Smooth muscle cell (in vitro differentiated cells): Measurements from ENCODE around the gene DLGAP4. TPM values are rescaled to one million over a fixed set of nuclear protein-coding genes. Genes with fewer than 3 reads are reported as not detected.

Source experiments
- DNase-seq: peaks from one replicate; lab custom pipeline; 2025; ENCODE audit not compliant: unreplicated experiment; lab: John Stamatoyannopoulos, UW
- H2AFZ ChIP-seq: fragments of 200-600 bp; sonication (generic); 2 replicates; pipeline ENCODE4 v1.6.0; 2016; ENCODE audit warnings: antibody characterized with exemption, low read depth, mild to moderate bottlenecking
- H3F3A ChIP-seq: fragments of 200-600 bp; sonication (generic); 2 replicates; pipeline ENCODE4 v1.6.0; 2017; ENCODE audit warnings: antibody characterized with exemption, low read depth
- H3K27ac ChIP-seq: fragments of 200-600 bp; sonication (generic); 2 replicates; pipeline ENCODE4 v1.5.1; 2016; ENCODE audit warnings: low read depth, mild to moderate bottlenecking
- H3K27me3 ChIP-seq: fragments of 200-600 bp; sonication (generic); 2 replicates; pipeline ENCODE4 v1.6.1; 2016; ENCODE audit warnings: low read depth, mild to moderate bottlenecking
- H3K36me3 ChIP-seq: fragments of 200-600 bp; sonication (generic); 2 replicates; pipeline ENCODE4 v1.5.1; 2016; ENCODE audit warnings: low read depth
- H3K4me1 ChIP-seq: fragments of 200-600 bp; sonication (generic); 2 replicates; pipeline ENCODE4 v1.5.1; 2016; ENCODE audit warnings: low read depth
- H3K4me2 ChIP-seq: fragments of 200-600 bp; sonication (generic); 2 replicates; pipeline ENCODE4 v1.6.0; 2016; ENCODE audit warnings: mild to moderate bottlenecking
- H3K4me3 ChIP-seq: fragments of 200-600 bp; sonication (generic); 2 replicates; pipeline ENCODE4 v1.5.1; 2016; ENCODE audit warnings: mild to moderate bottlenecking
- H3K79me2 ChIP-seq: fragments of 200-600 bp; sonication (generic); 2 replicates; pipeline ENCODE4 v1.6.0; 2016; ENCODE audit warnings: low read depth, mild to moderate bottlenecking
- H3K9ac ChIP-seq: fragments of 200-600 bp; sonication (generic); 2 replicates; pipeline ENCODE4 v1.6.0; 2016; ENCODE audit warnings: low read depth
- H3K9me3 ChIP-seq: fragments of 200-600 bp; sonication (generic); replicated peaks from 2 replicates; pipeline ENCODE4 v1.5.1; 2016; ENCODE audit warnings: low read depth
- H4K20me1 ChIP-seq: fragments of 200-600 bp; sonication (generic); 2 replicates; pipeline ENCODE4 v1.6.0; 2016; ENCODE audit warnings: low read depth
- CTCF ChIP-seq: fragments of 200-600 bp; sonication (generic); IDR thresholded peaks from 2 replicates; pipeline ENCODE4 v1.5.1; 2017; ENCODE audit warnings: borderline replicate concordance, mild to moderate bottlenecking, antibody characterized with exemption; ENCODE audit not compliant: insufficient read depth, poor library complexity, severe bottlenecking
- WGBS: methylation state at CpG from one replicate; pipeline ENCODE4 v1.1.7; 2016; ENCODE audit warnings: low lambda C conversion rate; 5-methylcytosine and 5-hydroxymethylcytosine counted together
- polyA plus RNA-seq: library from polyadenylated mRNA; unstranded; fragments of >200 nt; fragmentation: Nextera tagmentation; extraction: Ambion mirVana; gene quantifications from 2 replicates; pipeline ENCODE4 v1.2.1, GENCODE V29; 2016
- total RNA-seq: library from RNA; depleted of rRNA; stranded (reverse); fragments of >200 nt; gene quantifications from 2 replicates; pipeline ENCODE4 v1.2.3, GENCODE V29; 2014

Gene DLGAP4
- total and polyA plus RNA-seq, 2 experiments from 2014 or later = 86.8 to 102 TPM

GRCh38 chr20:36408219-36408618 lies 102.1 kb downstream of the DLGAP4 start:
- no peaks in the 10 kb centered on the region for H3K9me3 ChIP-seq
- WGBS = 71% methylated on average over 10 of the region's 10 CpGs
- no peak overlapping the region for H3K4me2 ChIP-seq
- H2AFZ ChIP-seq = no peak overlapping the region
- H4K20me1 ChIP-seq = no peaks in the 10 kb centered on the region
- H3K27ac ChIP-seq = no peak overlapping the region
- H3K4me1 ChIP-seq = no peaks in the 10 kb centered on the region
- no peak for DNase-seq
- H3K9ac ChIP-seq = no peak overlapping the region
- peaks cover 11% of the 10 kb centered on the region for H3K27me3 ChIP-seq
- H3F3A ChIP-seq = no peaks in the 10 kb centered on the region
- H3K79me2 ChIP-seq = no peaks in the 10 kb centered on the region
- H3K36me3 ChIP-seq = no peaks in the 10 kb centered on the region
- no peak for TF ChIP-seq CTCF
- H3K4me3 ChIP-seq = no peak overlapping the region

- Histone ChIP-seq H3K9ac (no peak overlapping the region), H3K36me3 (no peaks in the 10 kb centered on the region), H3K27me3 (peaks cover 8% of the 10 kb centered on the region), H3K4me2 (no peak overlapping the region), H2AFZ (no peak overlapping the region), H3F3A (no peaks in the 10 kb centered on the region), H3K4me3 (no peak overlapping the region), H3K27ac (no peak overlapping the region), H3K79me2 (no peaks in the 10 kb centered on the region), H3K9me3 (no peaks in the 10 kb centered on the region), H3K4me1 (no peaks in the 10 kb centered on the region), H4K20me1 (no peaks in the 10 kb centered on the region)
- no peak for TF ChIP-seq CTCF
- 81% methylated on average over 7 of the region's 7 CpGs for WGBS
- no peak for DNase-seq
Observed at GRCh38 chr20:36411861-36412454, 105.8 kb downstream of the DLGAP4 start.

- no peak overlapping the region for H2AFZ ChIP-seq
- H3K9ac ChIP-seq = no peak overlapping the region
- H3K36me3 ChIP-seq = no peaks in the 10 kb centered on the region
- no peak overlapping the region for H3K4me2 ChIP-seq
- no peak for DNase-seq
- no peak overlapping the region for H3K4me3 ChIP-seq
- no peak overlapping the region for H3K27ac ChIP-seq
- no peaks in the 10 kb centered on the region for H3K9me3 ChIP-seq
- peaks cover 8% of the 10 kb centered on the region for H3K27me3 ChIP-seq
- no peak for TF ChIP-seq CTCF
- no peaks in the 10 kb centered on the region for H4K20me1 ChIP-seq
- no peaks in the 10 kb centered on the region for H3K4me1 ChIP-seq
- H3K79me2 ChIP-seq = no peaks in the 10 kb centered on the region
- 84% methylated on average over 3 of the region's 3 CpGs for WGBS
- no peaks in the 10 kb centered on the region for H3F3A ChIP-seq
Observed at GRCh38 chr20:36415475-36416002, 109.4 kb downstream of the DLGAP4 start.

GRCh38 chr20:36418711-36419110 lies 112.6 kb downstream of the DLGAP4 start:
- 88% methylated on average over 7 of the region's 7 CpGs for WGBS
- Histone ChIP-seq H3K27me3 (no peaks in the 10 kb centered on the region), H2AFZ (no peak overlapping the region), H4K20me1 (no peaks in the 10 kb centered on the region), H3F3A (no peaks in the 10 kb centered on the region), H3K27ac (no peak overlapping the region), H3K9ac (no peak overlapping the region), H3K9me3 (no peaks in the 10 kb centered on the region), H3K79me2 (no peaks in the 10 kb centered on the region), H3K36me3 (no peaks in the 10 kb centered on the region), H3K4me2 (no peak overlapping the region), H3K4me1 (no peaks in the 10 kb centered on the region), H3K4me3 (no peak overlapping the region)
- no peak for TF ChIP-seq CTCF
- DNase-seq = no peak
